MM.1S (cell line): ENCODE data around the gene PTPRN2.

ENCODE experiments used
- DNase-seq: peaks from one replicate; pipeline ENCODE4 v3.0.0-alpha.2; 2015
- H2AFZ ChIP-seq: fragments of 300-600 bp; sonication (generic); 2 replicates; pipeline ENCODE4 v1.6.0; 2016; ENCODE audit warnings: antibody characterized with exemption, low read length
- H3F3A ChIP-seq: fragments of 300-600 bp; sonication (generic); 2 replicates; pipeline ENCODE4 v1.6.1; 2016; ENCODE audit warnings: mild to moderate bottlenecking, antibody characterized with exemption, low read length, moderate library complexity, mixed read lengths; ENCODE audit not compliant: insufficient read depth
- H3K27ac ChIP-seq: fragments of 300-600 bp; sonication (generic); 2 replicates; pipeline ENCODE4 v1.5.1; 2016; ENCODE audit warnings: mild to moderate bottlenecking, low read length
- H3K27me3 ChIP-seq: fragments of 300-600 bp; sonication (generic); replicated peaks from 2 replicates; pipeline ENCODE4 v1.6.0; 2016; ENCODE audit warnings: low read length; ENCODE audit not compliant: insufficient read depth
- H3K36me3 ChIP-seq: fragments of 300-600 bp; sonication (generic); replicated peaks from 2 replicates; pipeline ENCODE4 v1.6.1; 2016; ENCODE audit warnings: mild to moderate bottlenecking, low read length, mixed read lengths; ENCODE audit not compliant: insufficient read depth
- H3K4me1 ChIP-seq: fragments of 300-600 bp; sonication (generic); 2 replicates; pipeline ENCODE4 v1.6.1; 2016; ENCODE audit warnings: low read length, mixed read lengths
- H3K4me2 ChIP-seq: fragments of 300-600 bp; sonication (generic); 2 replicates; pipeline ENCODE4 v1.6.0; 2016; ENCODE audit warnings: low read depth, low read length
- H3K4me3 ChIP-seq: fragments of 300-600 bp; sonication (generic); 2 replicates; pipeline ENCODE4 v1.5.1; 2016; ENCODE audit warnings: low read length, mixed read lengths
- H3K79me2 ChIP-seq: fragments of 300-600 bp; sonication (generic); 2 replicates; pipeline ENCODE4 v1.6.1; 2016; ENCODE audit warnings: mixed run types, low read length, mixed read lengths
- H3K9ac ChIP-seq: fragments of 300-600 bp; sonication (generic); 2 replicates; pipeline ENCODE4 v1.6.1; 2016; ENCODE audit warnings: low read length, mixed read lengths
- H3K9me2 ChIP-seq: fragments of 300-600 bp; sonication (generic); replicated peaks from 2 replicates; pipeline ENCODE4 v1.6.1; 2016; ENCODE audit warnings: mild to moderate bottlenecking, low read length, mixed read lengths; ENCODE audit not compliant: insufficient read depth
- H3K9me3 ChIP-seq: fragments of 300-600 bp; sonication (generic); replicated peaks from 2 replicates; pipeline ENCODE4 v1.6.1; 2016; ENCODE audit warnings: mild to moderate bottlenecking, low read length, mixed read lengths; ENCODE audit not compliant: insufficient read depth
- H4K20me1 ChIP-seq: fragments of 300-600 bp; sonication (generic); 2 replicates; pipeline ENCODE4 v1.6.1; 2016; ENCODE audit warnings: mild to moderate bottlenecking, low read length, moderate library complexity, mixed read lengths; ENCODE audit not compliant: insufficient read depth
- EZH2 ChIP-seq: fragments of 300-600 bp; sonication (generic); optimal IDR thresholded peaks from 2 replicates; pipeline ENCODE3; 2017; ENCODE audit warnings: low read depth, mild to moderate bottlenecking, antibody characterized with exemption, low read length, mixed read lengths
- EZH2phosphoT487 ChIP-seq: fragments of 300-600 bp; sonication (generic); IDR thresholded peaks from 2 replicates; pipeline ENCODE4 v1.6.1; 2018; ENCODE audit warnings: antibody characterized with exemption, low read length
- TF ChIP-seq, protein P1 (sequence below): fragments of 300-600 bp; sonication (generic); IDR thresholded peaks from 2 replicates; pipeline ENCODE4 v1.5.1; 2016; ENCODE audit warnings: antibody characterized with exemption, low read length, mixed read lengths

The PTPRN2 gene

GRCh38 chr7:158589653-158590052 is 2.0 kb upstream of the PTPRN2 start:
- no peaks in the 10 kb centered on the region for H3K4me1 ChIP-seq
- H3K36me3 ChIP-seq = no peaks in the 10 kb centered on the region
- no peaks in the 10 kb centered on the region for H3K9me2 ChIP-seq
- peaks cover 11% of the 10 kb centered on the region; the same call in 1 of the 2 replicates for H3K27me3 ChIP-seq
- DNase-seq = no peak
- no peak overlapping the region for H3K27ac ChIP-seq
- H4K20me1 ChIP-seq = no peaks in the 10 kb centered on the region
- H3K9me3 ChIP-seq = no peaks in the 10 kb centered on the region
- no peak overlapping the region for H3K4me3 ChIP-seq
- H2AFZ ChIP-seq = no peak overlapping the region
- no peak for TF ChIP-seq EZH2phosphoT487
- TF ChIP-seq, protein P1, sequence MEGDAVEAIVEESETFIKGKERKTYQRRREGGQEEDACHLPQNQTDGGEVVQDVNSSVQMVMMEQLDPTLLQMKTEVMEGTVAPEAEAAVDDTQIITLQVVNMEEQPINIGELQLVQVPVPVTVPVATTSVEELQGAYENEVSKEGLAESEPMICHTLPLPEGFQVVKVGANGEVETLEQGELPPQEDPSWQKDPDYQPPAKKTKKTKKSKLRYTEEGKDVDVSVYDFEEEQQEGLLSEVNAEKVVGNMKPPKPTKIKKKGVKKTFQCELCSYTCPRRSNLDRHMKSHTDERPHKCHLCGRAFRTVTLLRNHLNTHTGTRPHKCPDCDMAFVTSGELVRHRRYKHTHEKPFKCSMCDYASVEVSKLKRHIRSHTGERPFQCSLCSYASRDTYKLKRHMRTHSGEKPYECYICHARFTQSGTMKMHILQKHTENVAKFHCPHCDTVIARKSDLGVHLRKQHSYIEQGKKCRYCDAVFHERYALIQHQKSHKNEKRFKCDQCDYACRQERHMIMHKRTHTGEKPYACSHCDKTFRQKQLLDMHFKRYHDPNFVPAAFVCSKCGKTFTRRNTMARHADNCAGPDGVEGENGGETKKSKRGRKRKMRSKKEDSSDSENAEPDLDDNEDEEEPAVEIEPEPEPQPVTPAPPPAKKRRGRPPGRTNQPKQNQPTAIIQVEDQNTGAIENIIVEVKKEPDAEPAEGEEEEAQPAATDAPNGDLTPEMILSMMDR = no peak
- TF ChIP-seq EZH2 = no peak
- no peak overlapping the region for H3K4me2 ChIP-seq
- no peaks in the 10 kb centered on the region for H3F3A ChIP-seq
- no peaks in the 10 kb centered on the region for H3K79me2 ChIP-seq
- no peak overlapping the region for H3K9ac ChIP-seq

DNA sequence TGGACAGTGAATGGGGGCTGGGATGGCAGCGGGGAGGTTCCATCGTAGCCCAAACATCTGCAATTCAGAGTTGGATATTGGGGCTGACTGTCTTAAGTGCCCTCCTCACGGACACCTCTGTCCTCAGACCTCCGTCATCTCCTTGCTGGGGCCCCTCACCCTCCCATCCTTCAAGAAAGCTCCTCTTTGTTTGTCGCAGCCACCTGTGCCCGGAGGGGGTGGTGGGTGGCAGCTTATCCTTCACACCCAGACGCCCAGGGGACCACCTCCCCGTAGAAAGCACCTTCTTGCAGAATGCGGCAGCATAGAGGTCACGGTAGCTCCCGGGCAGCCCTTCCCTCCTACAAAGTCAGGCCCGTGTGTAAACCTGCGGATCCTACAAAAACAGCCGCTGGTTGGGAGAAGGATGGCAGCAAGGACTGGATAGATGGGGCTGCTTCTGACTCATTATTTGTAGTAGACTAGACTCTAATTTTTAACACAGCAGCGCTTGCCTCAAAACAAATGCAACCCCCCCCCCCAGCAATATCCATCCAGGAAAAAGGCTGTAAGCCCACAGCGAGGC is 1.3 kb upstream of the PTPRN2 start:
- H3K4me1 ChIP-seq = no peaks in the 10 kb centered on the region
- H3K9ac ChIP-seq = no peak overlapping the region
- no peak overlapping the region for H3K27ac ChIP-seq
- no peaks in the 10 kb centered on the region for H3K9me2 ChIP-seq
- H3K4me3 ChIP-seq = no peak overlapping the region
- H3K27me3 ChIP-seq = peaks cover 18% of the 10 kb centered on the region
- no peaks in the 10 kb centered on the region for H3K79me2 ChIP-seq
- no peaks in the 10 kb centered on the region for H4K20me1 ChIP-seq
- no peak for DNase-seq
- H2AFZ ChIP-seq = no peak overlapping the region
- TF ChIP-seq, protein P1 = no peak
- no peak for TF ChIP-seq EZH2phosphoT487
- no peak for TF ChIP-seq EZH2
- no peak overlapping the region for H3K4me2 ChIP-seq
- H3K9me3 ChIP-seq = no peaks in the 10 kb centered on the region
- no peaks in the 10 kb centered on the region for H3F3A ChIP-seq
- no peaks in the 10 kb centered on the region for H3K36me3 ChIP-seq

DNA sequence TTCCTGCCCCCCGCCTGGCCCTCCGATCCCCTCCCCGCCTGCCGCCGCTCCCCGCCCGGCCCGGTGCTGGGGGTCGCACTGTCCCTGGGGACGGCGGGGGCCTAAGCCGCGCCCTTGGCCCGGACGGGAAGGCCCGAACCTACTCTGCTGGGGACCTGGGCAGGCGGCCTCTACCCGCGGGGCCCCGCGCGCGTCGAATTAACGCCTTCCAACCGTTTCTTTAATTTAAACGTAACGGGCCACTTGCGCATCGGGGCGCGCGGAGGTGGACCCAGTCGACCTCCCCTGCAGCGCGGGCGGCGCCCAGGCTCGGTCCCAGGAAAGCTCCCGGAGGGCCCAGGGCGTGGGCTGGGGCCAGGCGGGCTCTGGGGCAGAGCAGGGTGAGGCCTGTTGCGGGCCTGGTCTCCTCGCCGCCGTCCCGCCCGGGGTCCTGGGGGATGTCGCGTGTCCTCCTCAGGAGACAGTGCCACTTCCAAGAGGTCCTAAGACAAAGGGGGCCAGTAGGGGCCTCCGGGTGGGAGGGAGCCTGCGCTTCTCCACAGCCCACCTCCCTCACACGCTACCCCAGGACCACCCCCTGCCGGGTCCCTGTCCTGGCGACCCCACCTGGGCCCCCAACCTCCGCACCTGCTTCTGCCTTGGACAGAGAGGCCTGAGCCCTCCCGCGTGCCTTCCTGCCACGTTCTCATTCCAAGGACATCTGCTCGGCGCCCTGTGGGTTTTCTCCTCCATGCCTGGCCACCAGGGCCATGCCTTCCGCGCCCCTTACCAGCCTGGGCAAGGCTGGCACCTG is 658 bp upstream of the PTPRN2 start:
- TF ChIP-seq, protein P1 = no peak
- TF ChIP-seq EZH2 (no peak), EZH2phosphoT487 (no peak)
- no peak overlapping the region for H3K4me2 ChIP-seq
- no peak overlapping the region for H3K27ac ChIP-seq
- no peak overlapping the region for H2AFZ ChIP-seq
- no peaks in the 10 kb centered on the region for H3K36me3 ChIP-seq
- H3K4me3 ChIP-seq = no peak overlapping the region
- no peak overlapping the region for H3K9ac ChIP-seq
- no peaks in the 10 kb centered on the region for H3F3A ChIP-seq
- no peak for DNase-seq
- no peaks in the 10 kb centered on the region for H3K4me1 ChIP-seq
- no peaks in the 10 kb centered on the region for H3K9me2 ChIP-seq
- no peaks in the 10 kb centered on the region for H4K20me1 ChIP-seq
- peaks cover 24% of the 10 kb centered on the region for H3K27me3 ChIP-seq
- H3K9me3 ChIP-seq = no peaks in the 10 kb centered on the region
- no peaks in the 10 kb centered on the region for H3K79me2 ChIP-seq
